GM18526 (cell line): ENCODE results near the gene CBFA2T2.

Experiments
- POLR2A ChIP-seq: IDR thresholded peaks from 3 replicates; pipeline ENCODE4 v1.6.1; 2011; ENCODE audit not compliant: insufficient read length; ENCODE audit errors: extremely low read depth

CBFA2T2 gene

DNA sequence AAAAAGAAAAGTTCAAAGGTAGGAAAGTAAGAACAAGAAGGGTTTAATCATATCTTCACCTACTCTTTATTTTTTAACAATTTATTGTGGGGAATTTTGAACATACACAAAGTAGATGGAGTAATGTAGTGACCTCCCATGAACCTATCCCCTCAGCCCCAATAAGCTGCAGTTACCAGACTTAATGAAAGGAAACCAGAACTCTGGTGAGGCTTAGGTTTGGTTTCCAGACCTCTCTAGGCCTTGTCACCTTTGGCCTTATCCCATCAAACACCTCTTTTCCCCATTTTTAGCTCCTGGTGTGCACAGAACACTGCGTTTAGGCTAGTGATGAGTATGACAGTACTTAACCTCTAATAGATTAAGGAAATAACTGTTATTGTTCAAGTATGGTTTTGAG is 42.0 kb downstream of the CBFA2T2 start:
- TF ChIP-seq POLR2A = no peak

DNA sequence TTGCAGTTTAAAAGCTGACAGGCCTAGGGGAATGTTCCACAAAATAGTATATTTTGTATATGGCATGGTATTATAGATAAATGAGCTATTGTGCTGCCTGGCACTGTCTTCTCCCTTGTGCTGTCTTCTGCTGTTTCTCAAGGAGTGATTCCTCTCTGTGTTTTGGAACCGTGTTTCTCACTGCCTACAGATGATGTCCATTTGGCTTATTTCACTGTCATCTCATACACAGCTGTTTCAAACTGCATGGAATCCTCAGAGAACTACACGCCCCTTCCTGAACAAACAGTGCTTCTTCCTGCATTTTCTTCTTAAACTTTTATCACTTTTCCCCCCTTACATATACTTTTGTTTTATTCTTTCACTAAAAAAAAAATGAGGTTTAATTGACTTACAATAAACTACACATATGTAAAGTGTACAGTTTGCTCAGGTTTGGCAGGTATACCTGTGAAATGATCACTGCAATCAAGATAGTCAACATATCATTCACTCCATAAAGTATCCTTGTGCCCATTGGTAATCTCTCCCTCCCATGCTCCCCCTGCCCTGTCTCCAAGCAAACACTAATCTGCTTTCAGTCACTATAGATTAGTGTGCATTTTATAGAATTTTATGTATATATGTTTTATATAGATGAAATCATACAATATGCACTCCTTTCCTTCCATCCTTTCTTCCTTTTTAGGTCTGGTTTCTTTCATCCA is 43.0 kb downstream of the CBFA2T2 start:
- TF ChIP-seq POLR2A = no peak

DNA sequence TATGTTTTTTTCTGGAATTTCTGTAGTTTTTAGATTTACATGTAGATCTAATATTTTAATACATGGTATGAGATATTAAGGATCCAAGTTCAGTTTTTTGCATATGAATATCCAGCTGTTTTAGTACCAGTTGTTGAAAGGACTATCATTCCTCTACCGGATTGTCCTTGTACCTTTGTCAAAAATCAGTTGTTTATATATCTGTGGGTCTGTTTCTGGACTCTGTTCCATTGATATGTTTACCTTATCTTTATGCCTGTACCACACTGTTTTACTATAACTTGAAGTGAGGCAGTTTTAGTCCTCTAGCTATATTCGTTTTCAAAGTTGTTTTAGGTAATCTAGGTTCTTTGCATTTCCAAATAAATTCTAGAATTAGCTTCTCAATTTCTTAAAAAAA is 47.7 kb downstream of the CBFA2T2 start:
- no peak for TF ChIP-seq POLR2A

DNA sequence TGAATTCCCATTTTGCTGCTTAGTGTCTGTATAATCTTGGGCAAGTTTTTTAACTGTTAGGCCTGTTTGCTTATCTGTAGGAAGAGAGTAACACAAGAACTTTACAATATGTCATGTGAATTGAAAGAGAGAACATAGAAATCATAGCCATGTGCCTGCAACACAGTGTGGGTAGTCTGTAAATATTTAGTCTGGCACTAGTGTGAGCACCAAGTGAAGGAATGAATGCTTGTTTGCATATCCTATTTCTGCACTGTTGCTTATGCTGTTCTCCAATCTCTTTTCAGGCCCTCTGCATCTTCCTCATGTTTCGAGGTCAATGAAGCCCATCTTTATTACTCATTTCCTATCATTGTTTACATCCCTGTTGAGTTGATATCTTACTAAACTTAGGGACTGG is 49.2 kb downstream of the CBFA2T2 start:
- no peak for TF ChIP-seq POLR2A

DNA sequence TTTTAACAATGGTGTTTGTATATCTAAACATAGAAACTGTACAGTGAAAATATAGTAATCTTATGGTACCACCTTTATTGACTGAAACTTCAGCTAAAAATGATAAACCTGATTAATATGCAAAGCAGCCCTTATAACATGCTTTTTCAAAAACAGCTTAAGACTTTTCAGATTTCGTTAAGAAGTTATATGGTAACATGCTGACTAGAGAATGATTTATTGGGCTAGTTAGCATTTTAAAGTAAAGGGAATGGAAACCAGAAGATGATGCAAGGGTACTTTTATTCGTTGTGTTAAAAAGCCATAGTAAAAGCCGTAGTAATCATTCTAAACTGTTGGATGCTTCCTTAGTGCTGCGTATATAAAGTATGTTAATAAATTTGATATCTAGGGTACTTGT is 50.5 kb downstream of the CBFA2T2 start:
- TF ChIP-seq POLR2A = no peak

DNA sequence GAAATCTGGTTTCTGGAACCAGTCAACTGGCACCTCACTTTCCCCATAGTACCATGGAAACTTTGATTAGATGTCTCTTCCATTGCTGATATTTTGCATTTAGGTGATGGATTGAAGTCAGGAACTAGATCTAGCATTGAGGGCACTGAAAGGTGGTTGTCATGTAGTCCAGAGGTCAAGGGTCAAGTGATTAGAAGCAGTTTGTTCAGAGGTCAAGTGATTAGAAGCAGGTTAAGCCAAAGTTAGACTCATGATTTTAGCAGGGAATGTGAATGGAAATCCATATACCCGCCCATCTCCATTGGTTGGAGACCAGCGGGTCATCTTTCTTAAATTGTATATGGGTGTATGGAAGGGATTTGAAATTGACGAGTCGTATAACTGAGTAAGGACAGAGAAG is 51.2 kb downstream of the CBFA2T2 start:
- TF ChIP-seq POLR2A = no peak

DNA sequence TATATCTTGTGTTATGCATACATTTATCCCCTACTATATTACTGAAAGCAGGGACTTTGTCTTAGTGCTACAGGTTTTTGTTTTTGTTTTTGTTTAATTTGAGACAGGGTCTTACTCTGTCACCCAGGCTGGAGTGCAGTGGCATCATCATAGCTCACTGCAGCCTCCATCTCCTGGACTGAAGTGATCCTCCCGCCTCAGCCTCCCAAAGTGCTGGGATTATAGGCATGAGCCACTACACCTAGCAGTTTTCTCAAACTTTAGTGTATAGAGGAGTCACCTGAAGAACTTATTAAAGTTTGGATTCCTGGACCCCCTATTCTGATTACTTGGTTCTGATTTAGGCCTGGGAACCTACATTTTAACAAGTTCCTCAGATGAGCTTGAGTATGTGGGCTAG is 51.9 kb downstream of the CBFA2T2 start:
- TF ChIP-seq POLR2A = no peak

DNA sequence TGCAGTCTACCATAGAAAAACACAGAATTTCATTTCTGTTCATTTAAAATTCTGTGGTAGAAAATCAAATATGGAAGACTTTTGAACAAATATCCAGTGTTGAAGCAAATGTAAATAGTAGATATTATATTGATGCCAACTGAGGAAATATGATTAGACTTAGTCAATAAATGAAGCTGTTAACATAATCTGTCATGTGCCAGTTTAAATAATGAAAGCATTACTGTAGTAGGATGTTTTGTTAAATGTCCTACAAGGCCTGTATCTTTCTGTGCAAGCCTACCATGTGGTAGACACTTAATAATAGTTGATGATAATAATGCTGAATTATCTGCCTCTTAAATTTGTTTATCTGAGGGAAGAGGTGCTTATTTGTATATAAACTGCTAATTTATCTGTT is 55.9 kb downstream of the CBFA2T2 start:
- TF ChIP-seq POLR2A = no peak

DNA sequence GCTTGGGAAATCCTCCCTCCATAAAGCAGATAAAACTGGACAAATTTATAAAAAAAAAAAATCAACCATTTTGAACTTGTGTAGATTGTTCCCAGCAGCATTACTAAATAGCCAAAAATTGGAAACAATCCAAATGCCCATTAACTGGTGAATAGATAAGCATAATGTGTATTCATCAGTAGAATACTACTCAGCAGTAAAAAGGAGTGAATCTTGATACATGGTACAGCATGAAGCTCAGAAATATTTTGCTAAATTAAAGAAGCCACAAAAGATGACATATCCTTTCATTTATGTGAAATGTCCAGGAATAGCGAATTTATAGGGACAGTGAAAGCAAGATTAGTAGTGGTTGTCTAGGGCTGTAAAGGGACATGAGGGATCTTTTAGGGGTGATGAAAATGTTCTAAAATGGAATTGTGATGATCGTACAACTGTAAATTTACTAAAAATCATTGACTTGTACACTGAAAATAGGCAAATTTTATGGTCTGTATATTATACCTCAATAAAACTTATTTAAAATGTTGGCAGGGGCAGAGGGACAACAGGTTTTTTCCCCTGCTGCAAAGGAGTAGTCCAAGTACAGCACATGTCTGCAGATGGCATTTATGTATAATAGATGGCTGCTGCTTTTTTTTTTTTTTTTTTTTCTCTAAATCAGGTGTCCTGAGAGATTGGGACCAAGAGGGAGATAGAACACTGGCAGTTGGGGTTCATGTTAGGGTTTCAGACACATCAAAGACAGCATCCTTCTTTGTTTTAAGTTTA is 59.5 kb downstream of the CBFA2T2 start:
- TF ChIP-seq POLR2A = no peak

DNA sequence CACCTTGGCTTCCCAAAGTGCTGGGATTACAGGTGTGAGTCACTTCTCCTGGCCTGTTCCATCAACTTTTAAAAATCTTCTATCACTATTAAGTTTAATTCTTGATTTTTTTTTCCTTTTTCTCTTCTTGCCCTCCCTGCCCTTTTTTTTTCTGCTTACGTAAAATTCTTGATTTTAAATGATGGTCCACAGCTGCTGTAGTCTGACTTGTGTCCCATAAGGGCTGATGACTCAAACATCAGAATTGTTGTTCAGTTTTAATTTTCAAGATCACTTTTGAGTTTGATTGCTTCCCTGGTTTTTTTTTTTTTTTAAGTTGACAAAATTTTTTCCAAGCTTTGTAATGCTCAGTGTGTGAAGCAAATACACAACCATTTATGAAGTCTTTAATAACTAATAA is 61.9 kb downstream of the CBFA2T2 start:
- TF ChIP-seq POLR2A = no peak

DNA sequence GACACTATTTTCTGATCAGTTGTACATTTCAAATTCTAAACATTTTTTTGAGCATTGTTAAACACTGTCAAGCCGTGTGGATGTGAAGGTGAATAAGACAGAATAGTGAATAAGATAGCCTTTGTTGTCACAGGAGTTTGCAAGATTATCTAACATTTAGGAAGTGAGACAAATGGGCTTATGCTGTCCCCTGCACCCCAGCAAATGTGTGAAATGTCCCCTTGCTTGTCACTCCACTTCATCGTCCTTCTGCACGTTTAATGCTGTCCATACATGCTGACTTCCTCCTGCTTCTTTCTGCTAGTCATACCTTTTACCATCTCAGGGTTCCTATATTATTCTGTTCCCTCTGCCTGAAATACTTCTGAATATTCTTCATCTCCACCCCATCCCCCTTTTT is 62.6 kb downstream of the CBFA2T2 start:
- no peak for TF ChIP-seq POLR2A

DNA sequence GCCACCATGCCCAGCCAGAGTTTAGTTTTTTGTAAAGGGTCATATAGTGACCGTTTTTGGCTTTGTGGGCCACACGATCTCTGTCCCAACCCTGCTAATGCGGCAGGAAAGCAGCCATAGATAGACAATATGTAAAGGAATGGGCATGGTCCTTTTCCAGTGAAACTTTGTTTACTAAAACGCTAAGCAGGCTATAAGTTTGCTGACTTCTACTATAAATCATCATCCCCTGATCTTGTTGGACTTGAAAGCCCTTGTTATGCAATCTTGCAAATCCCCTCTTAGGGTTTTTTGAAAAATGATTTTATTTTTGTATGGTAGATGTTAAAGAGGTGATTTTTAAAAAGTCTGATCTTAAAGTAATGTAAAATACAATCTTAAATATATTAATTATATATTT is 63.6 kb downstream of the CBFA2T2 start:
- TF ChIP-seq POLR2A = no peak

DNA sequence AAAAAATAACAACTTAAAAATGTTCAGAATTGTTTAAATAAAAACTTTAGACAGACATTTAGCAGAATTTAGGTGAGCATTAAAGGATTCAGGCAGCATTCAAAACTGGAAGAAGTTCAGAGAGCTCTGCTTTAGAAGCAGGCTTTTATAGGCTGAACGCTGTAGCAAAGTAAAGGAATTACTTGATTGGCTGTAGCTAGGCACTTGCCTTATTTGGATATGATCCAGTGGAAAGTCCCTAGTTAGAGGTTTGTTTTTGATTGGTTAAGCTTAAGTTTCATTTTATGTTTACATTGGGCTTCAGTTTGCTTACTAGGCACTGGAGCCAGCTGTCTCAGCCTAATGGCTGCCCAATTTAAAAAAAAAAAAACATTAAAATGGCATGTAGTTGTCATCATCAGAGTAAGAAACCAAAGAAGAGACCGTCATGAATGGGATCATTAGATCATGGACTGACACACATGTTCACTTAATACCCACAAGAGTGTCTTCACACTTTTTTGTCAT is 65.1 kb downstream of the CBFA2T2 start:
- peak; percentile 61 for TF ChIP-seq POLR2A

DNA sequence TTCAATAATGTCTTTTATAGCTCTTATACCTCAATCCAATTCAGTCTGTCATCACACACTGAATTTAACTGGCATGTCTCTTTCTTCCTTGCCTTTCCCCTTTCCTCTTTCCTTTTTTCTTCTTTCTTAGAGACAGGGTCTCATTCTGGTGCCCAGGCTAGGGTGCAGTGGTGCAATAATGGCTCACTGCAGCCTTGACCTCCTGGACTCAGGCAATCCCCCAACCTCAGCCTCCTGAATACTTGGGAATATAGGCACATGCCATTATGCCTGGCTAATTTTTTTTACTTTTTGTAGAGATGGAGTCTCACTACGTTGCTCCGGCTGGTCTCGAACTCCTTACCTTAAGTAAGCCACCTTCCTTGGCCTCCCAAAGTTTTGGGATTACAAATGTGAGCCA is 65.9 kb downstream of the CBFA2T2 start:
- no peak for TF ChIP-seq POLR2A

DNA sequence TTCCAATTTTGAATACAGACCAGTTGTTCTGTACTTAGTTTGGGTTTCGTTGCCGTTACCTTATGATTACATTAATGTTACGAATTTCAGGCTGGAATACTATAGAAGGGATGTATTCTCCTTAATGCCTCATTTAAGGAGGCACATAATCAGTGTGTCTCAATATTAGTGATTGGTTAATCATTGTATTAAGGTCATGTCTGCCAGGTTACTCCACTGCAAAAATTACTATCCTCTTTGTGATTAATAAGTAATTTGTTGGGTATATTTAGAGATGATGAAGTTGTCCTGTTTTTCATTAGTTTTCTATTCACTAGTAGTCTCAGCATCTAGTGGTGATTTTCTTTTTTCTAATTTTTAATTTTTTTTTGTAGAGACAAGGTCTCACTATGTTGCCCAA is 66.3 kb downstream of the CBFA2T2 start:
- TF ChIP-seq POLR2A = no peak

DNA sequence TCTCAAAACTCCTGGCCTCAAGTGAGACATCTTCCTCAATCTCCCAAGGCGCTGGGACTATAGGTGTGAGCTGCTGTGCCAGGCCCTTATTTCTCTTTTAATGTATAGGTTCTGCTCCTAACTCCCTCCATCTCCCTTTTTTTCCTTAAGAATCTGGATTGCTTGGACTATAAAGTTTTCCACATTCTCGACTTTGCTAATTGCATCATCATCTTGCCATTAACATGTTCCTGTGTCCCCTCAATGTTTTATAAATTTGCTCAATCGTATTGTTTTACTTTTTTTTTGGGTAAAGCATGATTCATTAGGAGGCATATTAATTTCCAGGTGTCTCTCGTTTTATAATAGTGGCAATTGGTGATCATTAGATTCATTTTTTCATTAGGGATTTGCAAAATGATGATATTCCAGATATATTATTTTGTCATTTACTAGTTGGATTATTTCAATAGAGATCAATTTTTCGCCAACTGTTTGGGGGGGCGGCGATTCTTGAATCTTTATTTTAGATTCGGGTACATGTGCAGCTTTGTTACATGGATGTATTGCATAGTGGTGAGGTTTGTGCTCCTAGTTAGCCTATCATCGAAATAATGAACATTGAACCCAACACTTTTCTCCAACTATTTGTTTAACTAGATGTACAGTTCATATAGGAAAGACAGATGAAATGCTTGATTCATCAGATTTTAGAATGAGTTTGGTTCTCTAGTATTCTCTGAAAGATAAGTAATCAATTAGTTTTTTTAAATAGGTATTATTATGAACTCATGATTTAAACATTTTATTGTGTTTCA is 68.7 kb downstream of the CBFA2T2 start:
- no peak for TF ChIP-seq POLR2A
